ENCODE data around the gene GPR35.

Gene GPR35

GRCh38 chr2:240637116-240637900 lies 12.0 kb downstream of the GPR35 start:
- DNase-seq (ENCODE audit: low spot score): no peak

GRCh38 chr2:240637901-240638345 lies 12.6 kb downstream of the GPR35 start:
- FAIRE-seq (no peak), DNase-seq (ENCODE audit: low spot score) (no peak)

More at GRCh38 chr2:240637116-240637900, 12.0 kb downstream of the GPR35 start:
- no peak for FAIRE-seq

GRCh38 chr2:240638512-240639160 lies 13.4 kb downstream of the GPR35 start:
- DNase-seq (ENCODE audit: low spot score) (no peak), FAIRE-seq (no peak)

GRCh38 chr2:240639566-240639965 lies 14.3 kb downstream of the GPR35 start:
- DNase-seq (ENCODE audit: low spot score) (no peak), FAIRE-seq (no peak)

- peak; percentile 17 for FAIRE-seq
Measured at GRCh38 chr2:240640939-240641338, 15.7 kb downstream of the GPR35 start.

GRCh38 chr2:240642061-240642805 lies 17.0 kb downstream of the GPR35 start:
- DNase-seq (ENCODE audit: low spot score): no peak
- FAIRE-seq: no peak

More at GRCh38 chr2:240640939-240641338, 15.7 kb downstream of the GPR35 start:
- peak; percentile 76 for DNase-seq (ENCODE audit: low spot score)

- no peak for FAIRE-seq
- DNase-seq (ENCODE audit: low spot score): no peak
Measured at GRCh38 chr2:240642806-240643092, 17.5 kb downstream of the GPR35 start.

- FAIRE-seq: no peak
Measured at GRCh38 chr2:240643093-240643810, 18.0 kb downstream of the GPR35 start.

GRCh38 chr2:240643811-240644150 lies 18.5 kb downstream of the GPR35 start:
- FAIRE-seq (no peak), DNase-seq (ENCODE audit: low spot score) (no peak)

More at GRCh38 chr2:240643093-240643810, 18.0 kb downstream of the GPR35 start:
- DNase-seq (ENCODE audit: low spot score): no peak

GRCh38 chr2:240644171-240644651 lies 18.9 kb downstream of the GPR35 start:
- no peak for DNase-seq (ENCODE audit: low spot score)
- no peak for FAIRE-seq

- no peak for DNase-seq (ENCODE audit: low spot score)
- no peak for FAIRE-seq
Measured at GRCh38 chr2:240644859-240645301, 19.6 kb downstream of the GPR35 start.

GRCh38 chr2:240645346-240645745 lies 20.1 kb downstream of the GPR35 start:
- FAIRE-seq (no peak), DNase-seq (ENCODE audit: low spot score) (no peak)

- DNase-seq (ENCODE audit: low spot score) (no peak), FAIRE-seq (peak; percentile 83)
Measured at GRCh38 chr2:240645801-240646175, 20.5 kb downstream of the GPR35 start.

- FAIRE-seq (peak; percentile 86), DNase-seq (ENCODE audit: low spot score) (peak; percentile 40)
Measured at GRCh38 chr2:240646176-240646899, 21.1 kb downstream of the GPR35 start.

- FAIRE-seq (no peak), DNase-seq (ENCODE audit: low spot score) (no peak)
Measured at GRCh38 chr2:240646900-240647502, 21.7 kb downstream of the GPR35 start.

GRCh38 chr2:240647503-240648154 lies 22.3 kb downstream of the GPR35 start:
- DNase-seq (ENCODE audit: low spot score) (no peak), FAIRE-seq (no peak)

GRCh38 chr2:240648155-240648649 lies 22.9 kb downstream of the GPR35 start:
- no peak for DNase-seq (ENCODE audit: low spot score)
- no peak for FAIRE-seq

- DNase-seq (ENCODE audit: low spot score): peak; percentile 1
- no peak for FAIRE-seq
Measured at GRCh38 chr2:240648650-240649275, 23.5 kb downstream of the GPR35 start.

GRCh38 chr2:240649331-240649730 lies 24.1 kb downstream of the GPR35 start:
- no peak for DNase-seq (ENCODE audit: low spot score)
- FAIRE-seq: no peak
